Left lung (tissue), 10 donors: ENCODE results near the gene CORIN. TPM values are rescaled to one million over a fixed set of nuclear protein-coding genes. Genes with fewer than 3 reads are reported as not detected.

Experiments used
- ATAC-seq: fragments of 200-7000 bp; cut with Tn5 transposase; one replicate; pipeline ENCODE4 v1.9.1; 2020; ENCODE audit warnings: moderate library complexity
- DNase-seq, 4 donors: peaks; one replicate each; pipeline ENCODE4 v3.0.0-alpha.2; 2013 to 2020
- H3K27ac ChIP-seq, 2 donors: fragments of 200-600 bp; sonication (generic) in 1 of 2; one replicate each; pipeline versions ENCODE4 v1.5.0 to v1.8.0; 2020 to 2021
- H3K27me3 ChIP-seq, 2 donors: fragments of 200-600 bp; sonication (generic) in 1 of 2; one replicate each; pipeline versions ENCODE4 v1.5.0 to v1.8.0; 2020 to 2021
- H3K36me3 ChIP-seq, 2 donors: fragments of 200-600 bp; sonication (generic) in 1 of 2; one replicate each; pipeline versions ENCODE4 v1.5.0 to v1.8.0; 2020 to 2021
- H3K4me1 ChIP-seq, 2 donors: fragments of 200-600 bp; one replicate each; pipeline ENCODE4 v1.8.0; 2021
- H3K4me3 ChIP-seq, 2 donors: fragments of 200-600 bp; sonication (generic) in 1 of 2; one replicate each; pipeline versions ENCODE4 v1.5.0 to v1.8.0; 2020 to 2021; ENCODE audit warnings: mild to moderate bottlenecking in 1 of 2
- H3K9me3 ChIP-seq, 2 donors: fragments of 200-600 bp; sonication (generic) in 1 of 2; one replicate each; pipeline versions ENCODE4 v1.5.0 to v1.8.0; 2020 to 2021
- CTCF ChIP-seq, 2 donors: fragments of 200-600 bp; sonication (generic) in 1 of 2; IDR thresholded peaks; one replicate each; pipeline versions ENCODE4 v1.5.0 to v1.8.0; 2021; ENCODE audit warnings: antibody characterized with exemption in 2 of 2
- intact Hi-C, 2 donors: fragments of 100-400 bp; cut with DNase I; formaldehyde crosslinking; loops; one replicate each; pipeline versions ENCODE4 v1.11.2 to v1.14.2; 2022
- polyA plus RNA-seq, 6 donors: library from polyadenylated mRNA; unstranded; fragments of 120-200 nt; gene quantifications; one replicate each; pipeline ENCODE4 v1.2.1, GENCODE V29; 2013; ENCODE audit not compliant: insufficient read length in 6 of 6
- total RNA-seq, 2 donors: library from RNA; stranded (reverse); fragmentation: NEBNext Ultra II Directional; extraction: Animal tissue kit (Norgen Biotek cat#: 25700); gene quantifications; one replicate each; pipeline ENCODE4 v1.2.1, GENCODE V29; 2021
- donor health status: DM: no; HTN: yes; CAD: no.
- donor health status: DM: no; HTN: no; CAD: no.

The CORIN gene
- total and polyA plus RNA-seq, 8 donors, result 1.4 to 6.3 (median 3.3) TPM

GRCh38 chr4:47788126-47788525, 49.7 kb downstream of the CORIN start:
- TF ChIP-seq CTCF (IDR thresholded peaks at IDR 0.05), result no peak
- peak in 2 of 4 donors; percentile 16 to 17 for DNase-seq

GRCh38 chr4:47786958-47787370, 50.9 kb downstream of the CORIN start:
- TF ChIP-seq CTCF (IDR thresholded peaks at IDR 0.05), result no peak
- ATAC-seq, result peak; percentile 93
- DNase-seq, result peak in 1 of 4 donors; percentile 44
- H3K27me3 ChIP-seq, result no peaks in the 10 kb centered on the region
- no peak overlapping the region for H3K27ac ChIP-seq
- H3K36me3 ChIP-seq, result no peaks in the 10 kb centered on the region
- no peak overlapping the region for H3K4me3 ChIP-seq
- no peaks in the 10 kb centered on the region for H3K9me3 ChIP-seq
- H3K4me1 ChIP-seq, result no peaks in the 10 kb centered on the region
- intact Hi-C loops, result no loop called here

More at GRCh38 chr4:47788126-47788525, 49.7 kb downstream of the CORIN start:
- Histone ChIP-seq H3K9me3 (no peaks in the 10 kb centered on the region), H3K27ac (no peak overlapping the region), H3K4me3 (no peak overlapping the region), H3K36me3 (no peaks in the 10 kb centered on the region), H3K27me3 (no peaks in the 10 kb centered on the region), H3K4me1 (no peaks in the 10 kb centered on the region)
- intact Hi-C loops, result no loop called here
- ATAC-seq, result no peak

- Histone ChIP-seq H3K4me1 (no peaks in the 10 kb centered on the region), H3K27me3 (no peaks in the 10 kb centered on the region), H3K9me3 (peaks cover 0 to 9% of the 10 kb centered on the region in 2 donors), H3K4me3 (no peak overlapping the region), H3K36me3 (no peaks in the 10 kb centered on the region), H3K27ac (no peak overlapping the region)
- DNase-seq (no peak), ATAC-seq (no peak)
- intact Hi-C loops, result no loop called here
- TF ChIP-seq CTCF (IDR thresholded peaks at IDR 0.05), result no peak
These were observed 52.7 kb downstream of the CORIN start for GRCh38 chr4:47785153-47785552.

GRCh38 chr4:47784222-47784621, 53.6 kb downstream of the CORIN start:
- Histone ChIP-seq H3K4me1 (no peaks in the 10 kb centered on the region), H3K27me3 (no peaks in the 10 kb centered on the region), H3K36me3 (no peaks in the 10 kb centered on the region), H3K4me3 (no peak overlapping the region), H3K9me3 (peaks cover 0 to 9% of the 10 kb centered on the region in 2 donors), H3K27ac (no peak overlapping the region)
- DNase-seq (no peak), ATAC-seq (no peak)
- intact Hi-C loops, result no loop called here
- TF ChIP-seq CTCF (IDR thresholded peaks at IDR 0.05), result no peak

- no peak for TF ChIP-seq CTCF (IDR thresholded peaks at IDR 0.05)
- Histone ChIP-seq H3K36me3 (no peaks in the 10 kb centered on the region), H3K4me3 (no peak overlapping the region), H3K9me3 (peaks cover 0 to 5% of the 10 kb centered on the region in 2 donors), H3K27me3 (no peaks in the 10 kb centered on the region), H3K27ac (no peak overlapping the region), H3K4me1 (no peaks in the 10 kb centered on the region)
- ATAC-seq (no peak), DNase-seq (no peak)
- intact Hi-C loops, result no loop called here
These were observed 61.5 kb downstream of the CORIN start for GRCh38 chr4:47776353-47776752.
